NCI-H510A (cell line): ENCODE results near the gene SLIT1.

Source experiments
- DNase-seq: peaks from one replicate; lab custom pipeline; 2025; lab: John Stamatoyannopoulos, UW

Gene SLIT1

GRCh38 chr10:97022616-97023015, 163.1 kb downstream of the SLIT1 start:
- no peak for DNase-seq

- DNase-seq, result peak; percentile 77
These were observed 165.0 kb downstream of the SLIT1 start for GRCh38 chr10:97020452-97021400.

- DNase-seq, result no peak
These were observed 166.4 kb downstream of the SLIT1 start for GRCh38 chr10:97019213-97019844.

GRCh38 chr10:97018251-97019212, 167.2 kb downstream of the SLIT1 start:
- no peak for DNase-seq

GRCh38 chr10:97017474-97017903, 168.3 kb downstream of the SLIT1 start:
- no peak for DNase-seq

- no peak for DNase-seq
These were observed 168.9 kb downstream of the SLIT1 start for GRCh38 chr10:97016728-97017473.

GRCh38 chr10:97015240-97015639, 170.5 kb downstream of the SLIT1 start:
- DNase-seq, result no peak

- no peak for DNase-seq
These were observed 171.8 kb downstream of the SLIT1 start for GRCh38 chr10:97013983-97014382.

GRCh38 chr10:97013568-97013967, 172.2 kb downstream of the SLIT1 start:
- no peak for DNase-seq

- DNase-seq, result no peak
These were observed 173.3 kb downstream of the SLIT1 start for GRCh38 chr10:97012470-97012869.

- DNase-seq, result no peak
These were observed 174.4 kb downstream of the SLIT1 start for GRCh38 chr10:97011397-97011796.

GRCh38 chr10:97010695-97011206, 175.0 kb downstream of the SLIT1 start:
- no peak for DNase-seq

GRCh38 chr10:97007417-97007816, 178.3 kb downstream of the SLIT1 start:
- no peak for DNase-seq

- no peak for DNase-seq
These were observed 179.4 kb downstream of the SLIT1 start for GRCh38 chr10:97006364-97006763.

GRCh38 chr10:97005349-97005748, 180.4 kb downstream of the SLIT1 start:
- DNase-seq, result no peak

GRCh38 chr10:97004591-97004990, 181.2 kb downstream of the SLIT1 start:
- DNase-seq, result no peak

GRCh38 chr10:97003804-97004201, 182.0 kb downstream of the SLIT1 start:
- DNase-seq, result no peak

- no peak for DNase-seq
These were observed 182.5 kb downstream of the SLIT1 start for GRCh38 chr10:97003151-97003803.

- DNase-seq, result no peak
These were observed 183.1 kb downstream of the SLIT1 start for GRCh38 chr10:97002670-97003069.

- DNase-seq, result no peak
These were observed 184.4 kb downstream of the SLIT1 start for GRCh38 chr10:97001183-97001991.
